Measurements from ENCODE around the gene PALLD. TPM values are rescaled to one million over a fixed set of nuclear protein-coding genes. Genes with fewer than 3 reads are reported as not detected.
A peak's percentile ranks its signal among the peaks of the same experiment; 100 is the strongest.

Gene PALLD
- total RNA-seq, 1 donor from 2014 or later = 85.7 TPM

GRCh38 chr4:168708108-168708507 is 211.3 kb downstream of the PALLD start:
- H3K27ac ChIP-seq = no peak overlapping the region
- Mint-ChIP-seq H3K27me3 (ENCODE audit: insufficient read depth, low read depth) (no peaks in the 10 kb centered on the region), H3K36me3 (peaks cover 15% of the 10 kb centered on the region), H3K9me3 (no peaks in the 10 kb centered on the region), H3K27ac (no peak overlapping the region), H3K4me1 (no peaks in the 10 kb centered on the region), H3K4me3 (no peak overlapping the region)
- no peak overlapping the region for H2AFZ ChIP-seq (replicated peaks)
- no peak overlapping the region for H3K9ac ChIP-seq
- TF ChIP-seq EZH2 (IDR thresholded peaks at IDR 0.05) (no peak), EZH2phosphoT487 (IDR thresholded peaks at IDR 0.05) (no peak), CTCF (IDR thresholded peaks at IDR 0.05) (no peak)
- no peak overlapping the region for H3K4me3 ChIP-seq
- no peaks in the 10 kb centered on the region for H3K36me3 ChIP-seq
- DNase-seq (ENCODE audit: low spot score) = no peak
- no peaks in the 10 kb centered on the region for H3K79me2 ChIP-seq (ENCODE audit: low read depth)
- H3K27me3 ChIP-seq = no peaks in the 10 kb centered on the region
- H3K4me1 ChIP-seq = no peaks in the 10 kb centered on the region
- no peak overlapping the region for H3K4me2 ChIP-seq
- no peaks in the 10 kb centered on the region for H3K9me3 ChIP-seq (ENCODE audit: low read depth)
- no peaks in the 10 kb centered on the region for H3F3A ChIP-seq (ENCODE audit: low read depth)
- H4K20me1 ChIP-seq (ENCODE audit: low read depth) = no peaks in the 10 kb centered on the region

- no peaks in the 10 kb centered on the region for H3K79me2 ChIP-seq (ENCODE audit: low read depth)
- no peak overlapping the region for H3K9ac ChIP-seq
- peaks cover 5% of the 10 kb centered on the region for H3K36me3 ChIP-seq
- no peak overlapping the region for H3K4me2 ChIP-seq
- no peak overlapping the region for H3K27ac ChIP-seq
- Mint-ChIP-seq H3K4me1 (no peaks in the 10 kb centered on the region), H3K9me3 (no peaks in the 10 kb centered on the region), H3K36me3 (peaks cover 22% of the 10 kb centered on the region), H3K4me3 (no peak overlapping the region), H3K27me3 (ENCODE audit: insufficient read depth, low read depth) (no peaks in the 10 kb centered on the region), H3K27ac (no peak overlapping the region)
- H3F3A ChIP-seq (ENCODE audit: low read depth) = no peaks in the 10 kb centered on the region
- H3K4me3 ChIP-seq = no peak overlapping the region
- DNase-seq (ENCODE audit: low spot score) = peak; percentile 51
- no peak overlapping the region for H2AFZ ChIP-seq (replicated peaks)
- no peaks in the 10 kb centered on the region for H3K9me3 ChIP-seq (ENCODE audit: low read depth)
- no peaks in the 10 kb centered on the region for H3K27me3 ChIP-seq
- TF ChIP-seq EZH2phosphoT487 (IDR thresholded peaks at IDR 0.05) (no peak), CTCF (IDR thresholded peaks at IDR 0.05) (peak; percentile 67)
- H4K20me1 ChIP-seq (ENCODE audit: low read depth) = no peaks in the 10 kb centered on the region
- no peaks in the 10 kb centered on the region for H3K4me1 ChIP-seq
Observed at GRCh38 chr4:168710353-168710946, 213.6 kb downstream of the PALLD start.

- Histone ChIP-seq H3K27ac (no peak overlapping the region), H3K4me1 (peaks cover 6% of the 10 kb centered on the region), H3K79me2 (ENCODE audit: low read depth) (no peaks in the 10 kb centered on the region), H2AFZ (replicated peaks) (no peak overlapping the region), H3K9me3 (ENCODE audit: low read depth) (no peaks in the 10 kb centered on the region), H3F3A (ENCODE audit: low read depth) (no peaks in the 10 kb centered on the region), H3K9ac (no peak overlapping the region), H3K27me3 (no peaks in the 10 kb centered on the region), H4K20me1 (ENCODE audit: low read depth) (no peaks in the 10 kb centered on the region), H3K4me2 (no peak overlapping the region), H3K36me3 (peaks cover 5% of the 10 kb centered on the region), H3K4me3 (no peak overlapping the region)
- H3K27ac Mint-ChIP-seq = no peak overlapping the region
- DNase-seq (ENCODE audit: low spot score) = no peak
- H3K9me3 Mint-ChIP-seq = no peaks in the 10 kb centered on the region
- no peak overlapping the region for H3K4me3 Mint-ChIP-seq
- no peaks in the 10 kb centered on the region for H3K4me1 Mint-ChIP-seq
- no peaks in the 10 kb centered on the region for H3K27me3 Mint-ChIP-seq (ENCODE audit: insufficient read depth, low read depth)
- peaks cover 22% of the 10 kb centered on the region for H3K36me3 Mint-ChIP-seq
- no peak for TF ChIP-seq CTCF (IDR thresholded peaks at IDR 0.05)
- no peak for TF ChIP-seq EZH2 (IDR thresholded peaks at IDR 0.05)
- no peak for TF ChIP-seq EZH2phosphoT487 (IDR thresholded peaks at IDR 0.05)
Observed at GRCh38 chr4:168711197-168712140, 214.6 kb downstream of the PALLD start.
